ENCODE data around the gene TIMM23.

Gene TIMM23

GRCh38 chr10:46016190-46016589, 43.9 kb downstream of the TIMM23 start:
- Histone ChIP-seq H3K9me3 (ENCODE audit: control insufficient read depth, insufficient read depth, low read depth, low read length) (no peaks in the 10 kb centered on the region), H3K36me3 (ENCODE audit: control insufficient read depth in 2 of 2, insufficient read depth in 1 of 2, low read length in 2 of 2) (peaks cover 34 to 64% of the 10 kb centered on the region in 2 experiments)

GRCh38 chr10:46016811-46017210, 44.5 kb downstream of the TIMM23 start:
- H3K4me1 ChIP-seq (ENCODE audit: control insufficient read depth, insufficient read depth, low read length), result peaks cover 4% of the 10 kb centered on the region; the same call in 1 of the 2 replicates
- ChIA-PET POLR2A (no interaction called here), CTCF (interaction anchor here (1.1 kb wide), 1 partner anchor 212 kb away, joined by 4 read pairs; no protein-coding TSS in a partner anchor)

More at GRCh38 chr10:46016190-46016589, 43.9 kb downstream of the TIMM23 start:
- ChIA-PET CTCF (interaction anchor here (1.0 to 1.1 kb wide), 2 partner anchors 11 to 213 kb away, joined by 3 to 4 read pairs; no protein-coding TSS in a partner anchor), POLR2A (no interaction called here)
- H3K27ac ChIP-seq (ENCODE audit: extremely low read depth, low read depth, low read length), result no peak overlapping the region
- no peak overlapping the region for H3K4me3 ChIP-seq (ENCODE audit: low read depth, low read length)
- H3K4me1 ChIP-seq (ENCODE audit: control insufficient read depth, insufficient read depth, low read length), result peaks cover 4% of the 10 kb centered on the region; the same call in 1 of the 2 replicates
- TF ChIP-seq ZNF248 (tag by site-specific recombination; IDR thresholded peaks at IDR 0.05) (no peak), ZBTB20 (tag by site-specific recombination; IDR thresholded peaks at IDR 0.05) (no peak), HOXC10 (CRISPR knock-in tag; IDR thresholded peaks at IDR 0.05) (no peak), ZNF776 (tag by site-specific recombination; IDR thresholded peaks at IDR 0.05; ENCODE audit: borderline replicate concordance) (no peak), ZNF114 (tag by site-specific recombination; IDR thresholded peaks at IDR 0.05) (no peak), ZNF777 (tag by site-specific recombination; IDR thresholded peaks at IDR 0.05; ENCODE audit: borderline replicate concordance) (no peak), ZNF426 (tag by site-specific recombination; IDR thresholded peaks at IDR 0.05) (no peak), ZNF148 (tag by site-specific recombination; IDR thresholded peaks at IDR 0.05; ENCODE audit: borderline replicate concordance) (no peak), ZBTB17 (tag by site-specific recombination; IDR thresholded peaks at IDR 0.05) (no peak), ZNF791 (tag by site-specific recombination; IDR thresholded peaks at IDR 0.05) (no peak), GLI4 (tag by site-specific recombination; IDR thresholded peaks at IDR 0.05) (no peak), PRDM1 (tag by site-specific recombination; IDR thresholded peaks at IDR 0.05) (no peak), ZNF391 (tag by site-specific recombination; IDR thresholded peaks at IDR 0.05; ENCODE audit: borderline replicate concordance, low read depth) (no peak), ZSCAN16 (tag by site-specific recombination; IDR thresholded peaks at IDR 0.05) (no peak), MYNN (tag by site-specific recombination; IDR thresholded peaks at IDR 0.05; ENCODE audit: borderline replicate concordance) (no peak)

GRCh38 chr10:46017733-46018132, 45.4 kb downstream of the TIMM23 start:
- ChIA-PET CTCF (interaction anchor here (1.1 kb wide), 1 partner anchor 9 kb away, joined by 3 read pairs; no protein-coding TSS in a partner anchor), POLR2A (interaction anchor here (0.7 kb wide), 1 partner anchor 12 kb away, joined by 3 read pairs; no protein-coding TSS in a partner anchor)
- Histone ChIP-seq H3K4me1 (ENCODE audit: control insufficient read depth, insufficient read depth, low read length) (peaks cover 4% of the 10 kb centered on the region; the same call in 1 of the 2 replicates), H3K27ac (ENCODE audit: extremely low read depth, low read depth, low read length) (no peak overlapping the region), H3K9me3 (ENCODE audit: control insufficient read depth, insufficient read depth, low read depth, low read length) (no peaks in the 10 kb centered on the region), H3K36me3 (ENCODE audit: control insufficient read depth in 2 of 2, insufficient read depth in 1 of 2, low read length in 2 of 2) (peaks cover 22 to 51% of the 10 kb centered on the region in 2 experiments), H3K4me3 (ENCODE audit: low read depth, low read length) (no peak overlapping the region)
- TF ChIP-seq KLF17 (tag by site-specific recombination; IDR thresholded peaks at IDR 0.05) (no peak), SALL2 (tag by site-specific recombination; IDR thresholded peaks at IDR 0.05; ENCODE audit: borderline replicate concordance) (no peak), KLF7 (tag by site-specific recombination; IDR thresholded peaks at IDR 0.05; ENCODE audit: borderline replicate concordance) (no peak), ZSCAN5A (tag by site-specific recombination; IDR thresholded peaks at IDR 0.05) (no peak), ZNF248 (tag by site-specific recombination; IDR thresholded peaks at IDR 0.05) (no peak), PRDM6 (tag by site-specific recombination; IDR thresholded peaks at IDR 0.05) (no peak), ZNF664 (tag by site-specific recombination; IDR thresholded peaks at IDR 0.05) (no peak), ZNF23 (tag by site-specific recombination; IDR thresholded peaks at IDR 0.05; ENCODE audit: borderline replicate concordance) (no peak), ZNF580 (tag by site-specific recombination; IDR thresholded peaks at IDR 0.05) (no peak), KLF8 (tag by site-specific recombination; IDR thresholded peaks at IDR 0.05) (no peak)

More at GRCh38 chr10:46016811-46017210, 44.5 kb downstream of the TIMM23 start:
- Histone ChIP-seq H3K27ac (ENCODE audit: extremely low read depth, low read depth, low read length) (no peak overlapping the region), H3K36me3 (ENCODE audit: control insufficient read depth in 2 of 2, insufficient read depth in 1 of 2, low read length in 2 of 2) (peaks cover 28 to 58% of the 10 kb centered on the region in 2 experiments), H3K4me3 (ENCODE audit: low read depth, low read length) (no peak overlapping the region), H3K9me3 (ENCODE audit: control insufficient read depth, insufficient read depth, low read depth, low read length) (no peaks in the 10 kb centered on the region)
- TF ChIP-seq ZNF248 (tag by site-specific recombination; IDR thresholded peaks at IDR 0.05) (no peak), ZFP3 (tag by site-specific recombination; IDR thresholded peaks at IDR 0.05; ENCODE audit: low read depth) (no peak), ZNF623 (tag by site-specific recombination; IDR thresholded peaks at IDR 0.05) (no peak), ZNF221 (tag by site-specific recombination; IDR thresholded peaks at IDR 0.05; ENCODE audit: borderline replicate concordance) (no peak), ZNF184 (tag by site-specific recombination; IDR thresholded peaks at IDR 0.05) (no peak), ZNF548 (tag by site-specific recombination; IDR thresholded peaks at IDR 0.05) (no peak)
